ENCODE data around the gene FOXJ2. TPM values are rescaled to one million over a fixed set of nuclear protein-coding genes. Genes with fewer than 3 reads are reported as not detected.
A peak's percentile ranks its signal among the peaks of the same experiment; 100 is the strongest.

FOXJ2 gene
- total and polyA plus RNA-seq, 2 donors from 2014 or later: 4.4 to 17.0 TPM

DNA sequence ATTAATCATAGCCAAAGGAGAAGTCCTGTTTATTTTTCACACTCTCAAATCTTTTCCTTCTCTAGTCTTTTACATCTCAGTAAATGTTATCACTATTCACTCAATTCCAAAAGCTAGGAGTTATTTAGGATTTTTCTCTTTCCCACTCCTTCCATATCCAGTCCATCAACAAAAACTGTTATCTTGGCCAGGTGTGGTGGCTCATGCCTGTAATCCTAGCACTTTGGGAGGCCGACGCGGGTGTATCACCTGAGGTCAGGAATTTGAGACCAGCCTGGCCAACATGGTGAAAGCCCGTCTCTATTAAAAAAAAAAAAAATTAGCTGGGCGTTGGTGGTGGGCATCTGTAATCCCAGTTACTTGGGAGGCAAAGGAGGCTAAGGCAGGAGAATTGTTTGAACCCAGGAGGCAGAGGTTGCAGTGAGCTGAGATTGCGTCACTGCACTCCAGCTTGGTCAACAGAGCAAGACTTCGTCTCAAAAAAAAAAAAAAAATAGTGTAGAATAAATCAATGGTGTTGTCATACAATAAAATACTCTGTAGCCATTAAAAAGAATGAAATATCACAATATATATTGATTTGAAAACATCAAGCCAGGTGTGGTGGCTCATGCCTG, 46.6 kb upstream of the FOXJ2 start:
- Histone ChIP-seq H3K4me3 (ENCODE audit: low read length in 3 of 3) (no peak overlapping the region), H3K27ac (ENCODE audit: low read depth in 2 of 2, low read length in 2 of 2) (no peak overlapping the region), H3K9ac (ENCODE audit: low read length in 3 of 3) (no peak overlapping the region), H3K9me3 (ENCODE audit: control insufficient read depth in 2 of 3, insufficient read depth in 1 of 3, low read length in 3 of 3) (no peaks in the 10 kb centered on the region), H3K4me1 (ENCODE audit: control insufficient read depth in 2 of 3, insufficient read depth in 2 of 3, low read depth in 1 of 3, low read length in 3 of 3) (no peaks in the 10 kb centered on the region), H3K27me3 (ENCODE audit: control insufficient read depth, insufficient read depth, low read length) (no peaks in the 10 kb centered on the region), H3K36me3 (ENCODE audit: control insufficient read depth in 2 of 3, insufficient read depth in 3 of 3, low read length in 3 of 3) (no peaks in the 10 kb centered on the region)
- DNase-seq (no peak), FAIRE-seq (no peak)
- intact Hi-C loops (cut with DNase I): no loop called here
- TF ChIP-seq, protein P1, sequence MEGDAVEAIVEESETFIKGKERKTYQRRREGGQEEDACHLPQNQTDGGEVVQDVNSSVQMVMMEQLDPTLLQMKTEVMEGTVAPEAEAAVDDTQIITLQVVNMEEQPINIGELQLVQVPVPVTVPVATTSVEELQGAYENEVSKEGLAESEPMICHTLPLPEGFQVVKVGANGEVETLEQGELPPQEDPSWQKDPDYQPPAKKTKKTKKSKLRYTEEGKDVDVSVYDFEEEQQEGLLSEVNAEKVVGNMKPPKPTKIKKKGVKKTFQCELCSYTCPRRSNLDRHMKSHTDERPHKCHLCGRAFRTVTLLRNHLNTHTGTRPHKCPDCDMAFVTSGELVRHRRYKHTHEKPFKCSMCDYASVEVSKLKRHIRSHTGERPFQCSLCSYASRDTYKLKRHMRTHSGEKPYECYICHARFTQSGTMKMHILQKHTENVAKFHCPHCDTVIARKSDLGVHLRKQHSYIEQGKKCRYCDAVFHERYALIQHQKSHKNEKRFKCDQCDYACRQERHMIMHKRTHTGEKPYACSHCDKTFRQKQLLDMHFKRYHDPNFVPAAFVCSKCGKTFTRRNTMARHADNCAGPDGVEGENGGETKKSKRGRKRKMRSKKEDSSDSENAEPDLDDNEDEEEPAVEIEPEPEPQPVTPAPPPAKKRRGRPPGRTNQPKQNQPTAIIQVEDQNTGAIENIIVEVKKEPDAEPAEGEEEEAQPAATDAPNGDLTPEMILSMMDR (IDR thresholded peaks at IDR 0.05; ENCODE audit: borderline replicate concordance, extremely low read depth, insufficient read depth): no peak

DNA sequence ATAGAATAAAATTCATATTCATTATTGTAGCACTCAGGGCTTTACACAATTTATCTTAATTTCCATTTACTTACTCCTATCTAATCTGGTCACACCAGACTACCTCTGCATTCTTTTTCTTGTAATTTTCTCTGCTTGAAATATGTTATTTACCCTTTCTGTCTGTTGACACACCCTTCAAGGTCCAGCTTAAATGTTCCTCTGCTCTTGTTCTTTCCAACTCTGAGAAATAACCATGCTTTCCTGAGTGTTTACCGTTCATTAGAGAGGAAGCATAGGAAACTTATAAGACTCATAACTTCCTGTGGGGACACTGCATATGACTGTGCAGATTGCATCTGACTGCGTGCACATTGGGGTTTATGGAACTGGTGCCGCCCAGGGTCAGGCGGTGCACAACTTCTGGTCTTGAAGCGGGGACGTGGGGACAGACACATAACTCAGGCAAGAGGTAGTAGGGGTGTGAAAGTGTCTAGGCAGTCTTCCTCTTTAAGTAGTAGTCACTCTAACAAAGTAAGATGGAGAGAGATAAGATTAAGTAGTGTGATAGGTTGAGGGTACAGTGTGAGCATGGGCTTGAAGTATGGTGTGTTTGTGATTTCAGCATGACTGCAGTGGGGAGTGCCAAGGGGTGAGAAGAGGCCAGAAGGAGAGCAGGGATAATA, 42.6 kb upstream of the FOXJ2 start:
- H3K9me3 ChIP-seq (ENCODE audit: control insufficient read depth in 2 of 3, insufficient read depth in 1 of 3, low read length in 3 of 3): no peaks in the 10 kb centered on the region
- TF ChIP-seq, protein P1 (IDR thresholded peaks at IDR 0.05; ENCODE audit: borderline replicate concordance, extremely low read depth, insufficient read depth): no peak
- H3K27me3 ChIP-seq (ENCODE audit: control insufficient read depth, insufficient read depth, low read length): no peaks in the 10 kb centered on the region
- H3K9ac ChIP-seq (ENCODE audit: low read length in 3 of 3): no peak overlapping the region
- H3K4me1 ChIP-seq (ENCODE audit: control insufficient read depth in 2 of 3, insufficient read depth in 2 of 3, low read depth in 1 of 3, low read length in 3 of 3): no peaks in the 10 kb centered on the region
- H3K4me3 ChIP-seq (ENCODE audit: low read length in 3 of 3): no peak overlapping the region
- intact Hi-C loops (cut with DNase I): loop anchor here (5.0 to 10.0 kb wide), 2 partner anchors 55 to 128 kb away; partner anchors contain the start of gene SLC2A3
- peak in 2 of 5 donors; percentile 29 to 76 for DNase-seq
- no peak for FAIRE-seq
- H3K27ac ChIP-seq (ENCODE audit: low read depth in 2 of 2, low read length in 2 of 2): no peak overlapping the region
- no peaks in the 10 kb centered on the region for H3K36me3 ChIP-seq (ENCODE audit: control insufficient read depth in 2 of 3, insufficient read depth in 3 of 3, low read length in 3 of 3)

DNA sequence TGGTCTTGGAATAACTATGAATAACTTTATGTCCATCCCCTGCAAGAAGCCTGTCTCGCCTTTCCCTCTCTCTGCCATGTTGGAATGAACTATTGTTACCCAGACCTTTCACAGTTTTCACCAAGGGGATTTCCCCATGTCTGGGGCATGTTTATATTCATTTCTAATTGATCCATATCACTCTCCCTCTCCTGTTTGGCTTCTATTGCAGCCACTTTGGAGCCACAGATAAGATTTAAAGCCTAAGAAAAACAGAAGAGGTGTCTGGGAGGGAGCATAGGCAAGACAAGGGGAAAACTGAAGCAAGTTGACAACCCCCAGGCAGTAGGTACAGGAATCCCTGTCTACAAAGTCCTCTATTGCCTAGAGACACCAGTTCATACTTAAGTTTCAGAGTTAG, 41.0 kb upstream of the FOXJ2 start:
- intact Hi-C loops (cut with DNase I): loop anchor here (5.0 to 10.0 kb wide), 2 partner anchors 57 to 129 kb away; partner anchors contain the start of gene SLC2A3

More for the DNA sequence above, 41.0 kb upstream of the FOXJ2 start:
- no peak overlapping the region for H3K4me3 ChIP-seq (ENCODE audit: low read length in 3 of 3)
- no peaks in the 10 kb centered on the region for H3K36me3 ChIP-seq (ENCODE audit: control insufficient read depth in 2 of 3, insufficient read depth in 3 of 3, low read length in 3 of 3)
- DNase-seq (no peak), FAIRE-seq (no peak)
- H3K9me3 ChIP-seq (ENCODE audit: control insufficient read depth in 2 of 3, insufficient read depth in 1 of 3, low read length in 3 of 3): no peaks in the 10 kb centered on the region
- no peak overlapping the region for H3K9ac ChIP-seq (ENCODE audit: low read length in 3 of 3)
- H3K27ac ChIP-seq (ENCODE audit: low read depth in 2 of 2, low read length in 2 of 2): no peak overlapping the region
- no peaks in the 10 kb centered on the region for H3K4me1 ChIP-seq (ENCODE audit: control insufficient read depth in 2 of 3, insufficient read depth in 2 of 3, low read depth in 1 of 3, low read length in 3 of 3)
- no peaks in the 10 kb centered on the region for H3K27me3 ChIP-seq (ENCODE audit: control insufficient read depth, insufficient read depth, low read length)
- TF ChIP-seq, protein P1 (IDR thresholded peaks at IDR 0.05; ENCODE audit: borderline replicate concordance, extremely low read depth, insufficient read depth): no peak

Measured in kidney (tissue), 14 donors.